Activated gamma-delta T cell treated with Interleukin-2 at 50 U/mL for 16 hours (primary cell): Measurements from ENCODE around the gene HCAR2.
"Not testable (repeated sequence)": the region's sequence is repeated elsewhere in the genome, so short reads cannot be mapped to it uniquely, and the experiment has no call there.

ENCODE experiments used
- DNase-seq: peaks from one replicate; pipeline ENCODE4 v3.0.0-alpha.2; 2020

The HCAR2 gene

GRCh38 chr12:122661246-122661645, 41.9 kb downstream of the HCAR2 start:
- no peak for DNase-seq

GRCh38 chr12:122659579-122659978, 43.6 kb downstream of the HCAR2 start:
- DNase-seq, result no peak

- DNase-seq, result no peak
Measured at GRCh38 chr12:122656298-122656697, 46.9 kb downstream of the HCAR2 start.

- DNase-seq, result not testable (repeated sequence)
Measured at GRCh38 chr12:122653291-122653690, 49.9 kb downstream of the HCAR2 start.

GRCh38 chr12:122651520-122652224, 51.5 kb downstream of the HCAR2 start:
- DNase-seq, result no peak
